Activated T-helper 17 cell treated with anti-CD3 and anti-CD28 coated beads, Interleukin-2, amount 50 U/mL, for 72 hours (primary cell): Measurements from ENCODE around the gene PYCR2. TPM values are rescaled to one million over a fixed set of nuclear protein-coding genes. Genes with fewer than 3 reads are reported as not detected.
"Not testable (repeated sequence)": the region's sequence is repeated elsewhere in the genome, so short reads cannot be mapped to it uniquely, and the experiment has no call there.

ENCODE experiments used
- ATAC-seq: fragments of 150-1000 bp; cut with Tn5 transposase; replicated peaks from 2 replicates; pipeline ENCODE4 v1.10.0; 2021; ENCODE audit warnings: mild to moderate bottlenecking, moderate library complexity
- H3K27ac Mint-ChIP-seq: one replicate; pipeline ENCODE4 v1.8.0; 2022; ENCODE audit warnings: mixed read lengths
- H3K27me3 Mint-ChIP-seq: one replicate; pipeline ENCODE4 v1.8.0; 2022; ENCODE audit warnings: mixed read lengths
- H3K36me3 Mint-ChIP-seq: one replicate; pipeline ENCODE4 v1.8.0; 2022; ENCODE audit warnings: low read depth, mild to moderate bottlenecking, mixed read lengths
- H3K4me1 Mint-ChIP-seq: one replicate; pipeline ENCODE4 v1.8.0; 2022; ENCODE audit warnings: mixed read lengths
- H3K4me3 Mint-ChIP-seq: one replicate; pipeline ENCODE4 v1.8.0; 2022; ENCODE audit warnings: mild to moderate bottlenecking, mixed read lengths
- H3K9me3 Mint-ChIP-seq: one replicate; pipeline ENCODE4 v1.8.0; 2022; ENCODE audit warnings: mixed read lengths
- total RNA-seq, 2 donors: library from RNA; stranded (reverse); gene quantifications; one replicate each; pipeline ENCODE4 v1.2.3, GENCODE V29; 2022

PYCR2 gene
- 100 to 1,000 TPM in 1 of 2 donors, 10 to 100 TPM in 1; 63.2 to 105 TPM for total RNA-seq

DNA sequence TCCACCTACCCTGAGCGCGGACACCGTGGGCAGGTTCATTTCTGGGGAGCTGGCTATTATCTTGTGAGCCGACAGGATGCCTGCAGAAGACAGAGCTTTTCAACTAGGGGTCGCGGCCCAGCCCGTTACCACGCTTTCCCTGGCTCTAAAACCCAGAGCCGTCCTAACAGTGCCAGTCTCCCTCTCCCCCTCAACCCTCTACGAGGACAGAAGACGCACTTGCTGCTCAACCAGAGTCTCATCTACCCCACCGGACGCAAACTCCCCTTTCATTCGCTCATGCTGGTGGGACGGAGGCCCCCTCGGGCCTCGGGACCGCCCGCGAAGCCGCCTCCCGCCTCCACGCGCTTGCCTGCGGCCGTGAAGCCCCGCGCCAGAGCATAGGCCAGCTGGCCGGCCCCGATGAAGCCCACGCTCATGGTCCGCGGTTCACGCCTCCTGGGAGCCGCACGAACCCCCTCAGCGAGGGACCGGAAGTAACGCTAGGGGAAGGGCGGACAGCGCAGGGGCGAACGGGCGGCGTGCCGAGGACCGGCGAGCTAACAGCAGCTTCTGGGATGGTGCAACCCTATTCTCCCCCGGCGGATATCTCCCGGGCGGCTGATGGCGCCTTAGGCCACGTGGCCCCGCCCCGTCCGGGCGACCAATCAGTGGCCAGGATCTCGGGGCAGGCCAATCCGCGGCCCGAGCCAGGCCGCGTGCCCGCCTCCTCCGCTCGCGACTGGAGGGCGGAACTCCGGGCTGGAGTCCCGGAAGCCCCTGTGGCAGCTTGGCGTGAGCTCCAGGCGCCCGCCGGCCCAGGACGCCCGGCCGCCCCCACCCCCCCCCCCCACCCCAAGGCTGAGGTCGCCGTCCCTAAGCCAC, at the start of gene PYCR2:
Gene PYCR2 (minus strand): TSS at position 559 of the 864 bp plus-strand sequence. CDS start 140 bp downstream, at position 419.
- peak; percentile 99 for ATAC-seq
- peaks cover 39% of the 10 kb centered on the region for H3K36me3 Mint-ChIP-seq
- H3K9me3 Mint-ChIP-seq, result no peaks in the 10 kb centered on the region
- H3K4me3 Mint-ChIP-seq, result peak within 1 kb of the TSS; percentile 89
- peak within 1 kb of the TSS; percentile 89 for H3K27ac Mint-ChIP-seq
- H3K4me1 Mint-ChIP-seq, result peaks cover 13% of the 10 kb centered on the region
- no peaks in the 10 kb centered on the region for H3K27me3 Mint-ChIP-seq

DNA sequence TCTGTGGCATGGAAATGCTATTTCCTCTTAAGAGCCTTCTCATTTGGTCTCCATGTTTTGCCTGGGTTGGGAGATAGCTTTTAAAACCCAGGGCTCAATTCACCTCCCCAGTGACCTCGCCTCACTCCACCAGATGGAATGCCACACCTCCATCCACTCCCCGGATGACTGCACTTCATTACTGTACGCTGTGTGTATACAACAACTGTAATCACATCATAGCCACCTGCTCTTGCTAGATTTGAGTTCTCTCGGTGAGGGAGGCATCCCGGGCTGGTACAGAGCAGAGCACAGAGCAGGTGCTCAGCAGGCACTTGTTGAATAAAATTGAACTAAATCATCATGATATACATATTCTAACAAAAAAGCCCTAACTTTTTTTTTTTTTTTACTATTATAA, 49.1 kb upstream of the PYCR2 start:
- Mint-ChIP-seq H3K27ac (no peak overlapping the region), H3K4me3 (no peak overlapping the region), H3K27me3 (no peaks in the 10 kb centered on the region), H3K4me1 (no peaks in the 10 kb centered on the region), H3K9me3 (no peaks in the 10 kb centered on the region), H3K36me3 (peaks cover 1% of the 10 kb centered on the region)
- ATAC-seq, result no peak

DNA sequence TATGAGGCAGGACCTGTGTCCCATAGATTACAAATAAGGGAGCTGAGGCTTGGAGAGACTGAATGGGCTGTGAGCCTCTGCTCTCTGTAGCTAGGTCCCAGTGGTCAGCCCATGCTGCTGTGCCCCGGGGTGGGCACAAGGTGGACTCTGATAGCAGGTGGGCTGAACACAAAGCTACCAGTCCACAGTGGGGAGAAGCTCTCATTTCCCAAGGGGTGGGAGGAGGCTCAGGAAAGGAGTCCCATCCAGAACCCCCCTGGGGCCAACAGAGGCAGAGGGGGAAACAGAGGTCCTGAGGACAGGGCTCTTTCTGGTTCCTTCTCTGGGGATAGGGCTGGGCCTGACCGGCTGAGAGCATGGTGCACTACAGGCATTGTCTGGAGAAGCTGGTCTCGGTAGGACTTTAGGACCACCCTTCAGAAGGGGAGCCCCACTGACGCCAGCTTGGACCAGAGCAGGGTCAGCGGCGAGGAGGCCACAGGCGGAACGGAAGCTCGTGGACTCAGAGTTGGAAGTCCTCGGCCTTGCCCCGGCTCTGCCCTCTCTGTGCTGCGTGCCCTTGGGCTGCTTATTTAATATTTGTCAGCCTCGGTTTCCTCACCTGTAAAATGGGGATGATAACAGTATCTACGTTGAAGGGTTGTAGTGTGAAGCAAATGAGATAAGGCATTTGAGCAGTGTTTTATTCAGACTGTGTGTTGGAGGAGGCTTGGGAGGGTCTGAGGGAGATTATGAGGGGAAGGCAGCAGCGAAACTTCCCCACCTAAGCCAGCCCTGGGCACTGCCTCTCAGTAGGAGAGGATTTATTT, 48.5 kb upstream of the PYCR2 start:
- Mint-ChIP-seq H3K27me3 (no peaks in the 10 kb centered on the region), H3K36me3 (no peaks in the 10 kb centered on the region), H3K27ac (no peak overlapping the region), H3K4me1 (no peaks in the 10 kb centered on the region), H3K4me3 (no peak overlapping the region), H3K9me3 (no peaks in the 10 kb centered on the region)
- ATAC-seq, result no peak

GRCh38 chr1:225970592-225971157, 46.6 kb upstream of the PYCR2 start:
- H3K4me1 Mint-ChIP-seq, H3K36me3 Mint-ChIP-seq, H3K27me3 Mint-ChIP-seq, H3K9me3 Mint-ChIP-seq, H3K4me3 Mint-ChIP-seq, H3K27ac Mint-ChIP-seq, ATAC-seq: not testable (repeated sequence)

DNA sequence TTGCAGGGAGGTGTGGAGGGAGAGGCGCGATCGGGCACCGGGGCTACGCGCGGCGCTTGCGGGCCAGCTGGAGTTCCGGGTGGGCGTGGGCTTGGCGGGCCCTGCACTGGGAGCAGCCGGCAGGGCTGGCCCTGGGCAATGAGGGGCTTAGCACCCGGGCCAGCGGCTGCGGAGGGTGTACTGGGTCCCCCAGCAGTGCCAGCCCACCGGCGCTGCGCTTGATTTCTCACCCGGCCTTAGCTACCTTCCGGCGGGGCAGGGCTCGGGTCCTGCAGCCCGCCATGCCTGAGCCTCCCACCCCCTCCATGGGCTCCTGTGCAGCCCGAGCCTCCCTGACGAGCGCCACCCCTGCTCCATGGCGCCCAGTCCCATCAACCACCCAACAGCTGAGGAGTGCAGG, 45.7 kb upstream of the PYCR2 start:
- not testable (repeated sequence) for ATAC-seq, H3K9me3 Mint-ChIP-seq, H3K4me3 Mint-ChIP-seq, H3K36me3 Mint-ChIP-seq, H3K4me1 Mint-ChIP-seq, H3K27me3 Mint-ChIP-seq, H3K27ac Mint-ChIP-seq

DNA sequence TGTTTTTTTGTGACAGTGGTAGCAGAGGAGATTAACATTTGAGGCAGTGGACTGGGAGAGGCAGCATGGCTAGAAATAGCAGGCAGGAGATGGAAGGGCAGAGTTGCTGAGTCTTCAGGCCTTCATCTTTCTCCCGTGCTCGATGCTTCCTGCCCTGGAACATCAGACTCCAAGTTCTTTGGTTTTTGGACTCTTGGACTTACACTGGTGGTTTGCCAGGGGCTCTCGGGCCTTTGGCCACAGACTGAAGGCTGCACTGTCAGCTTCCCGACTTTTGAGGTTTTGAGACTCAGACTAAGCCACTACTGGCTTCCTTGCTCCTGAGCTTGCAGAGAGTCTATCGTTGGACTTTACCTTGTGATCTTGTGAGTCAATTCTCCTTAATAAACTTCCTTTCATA, 41.2 kb upstream of the PYCR2 start:
- Mint-ChIP-seq H3K27me3 (no peaks in the 10 kb centered on the region), H3K9me3 (no peaks in the 10 kb centered on the region), H3K27ac (no peak overlapping the region), H3K36me3 (no peaks in the 10 kb centered on the region), H3K4me3 (no peak overlapping the region), H3K4me1 (no peaks in the 10 kb centered on the region)
- ATAC-seq, result no peak

GRCh38 chr1:225963735-225964530, 39.9 kb upstream of the PYCR2 start:
- H3K27ac Mint-ChIP-seq, result no peak overlapping the region
- H3K27me3 Mint-ChIP-seq, result no peaks in the 10 kb centered on the region
- H3K4me3 Mint-ChIP-seq, result no peak overlapping the region
- H3K36me3 Mint-ChIP-seq, result no peaks in the 10 kb centered on the region
- H3K9me3 Mint-ChIP-seq, result no peaks in the 10 kb centered on the region
- H3K4me1 Mint-ChIP-seq, result no peaks in the 10 kb centered on the region
- ATAC-seq, result no peak

- Mint-ChIP-seq H3K9me3 (no peaks in the 10 kb centered on the region), H3K4me3 (no peak overlapping the region), H3K27ac (no peak overlapping the region), H3K36me3 (no peaks in the 10 kb centered on the region), H3K27me3 (no peaks in the 10 kb centered on the region), H3K4me1 (no peaks in the 10 kb centered on the region)
- peak; percentile 83 for ATAC-seq
Measured at GRCh38 chr1:225962440-225962975, 38.5 kb upstream of the PYCR2 start.

DNA sequence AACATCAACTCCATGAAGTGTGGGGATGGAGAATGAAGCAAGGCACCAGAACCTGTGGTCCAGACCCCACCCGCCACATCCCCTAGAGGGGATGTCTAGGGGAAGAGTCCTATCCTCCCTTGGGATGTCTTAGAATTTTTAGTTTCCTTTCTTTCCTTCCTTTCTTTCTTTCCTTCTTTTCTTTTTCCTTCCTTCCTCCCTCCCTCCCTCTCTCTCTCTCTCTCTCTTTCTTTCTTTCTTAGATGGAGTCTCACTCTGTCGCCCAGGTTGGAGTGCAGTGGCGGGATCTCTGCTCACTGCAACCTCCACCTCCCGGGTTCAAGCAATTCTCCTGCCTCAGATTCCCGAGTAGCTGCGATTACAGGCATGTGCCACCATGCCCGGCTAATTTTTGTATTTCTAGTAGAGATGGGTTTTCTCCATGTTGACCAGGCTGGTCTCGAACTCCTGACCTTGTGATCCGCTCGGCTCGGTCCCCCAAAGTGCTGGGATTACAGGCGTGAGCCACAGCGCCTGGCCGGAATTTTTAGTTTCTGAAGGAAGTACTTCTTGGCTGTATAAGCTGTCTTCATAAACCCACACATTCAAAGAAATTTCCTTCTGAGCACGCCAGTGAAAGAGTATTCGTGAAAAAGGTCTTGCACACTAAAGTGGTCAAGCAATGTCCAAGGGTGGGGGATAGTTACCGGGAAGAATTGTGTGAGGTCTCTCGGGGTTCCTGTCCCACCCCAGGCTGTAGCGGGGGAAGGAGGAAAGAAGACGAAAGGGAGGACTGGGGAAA, 37.8 kb upstream of the PYCR2 start:
- Mint-ChIP-seq H3K36me3 (no peaks in the 10 kb centered on the region), H3K27ac (no peak overlapping the region), H3K4me1 (no peaks in the 10 kb centered on the region), H3K27me3 (no peaks in the 10 kb centered on the region), H3K4me3 (no peak overlapping the region), H3K9me3 (no peaks in the 10 kb centered on the region)
- no peak for ATAC-seq

DNA sequence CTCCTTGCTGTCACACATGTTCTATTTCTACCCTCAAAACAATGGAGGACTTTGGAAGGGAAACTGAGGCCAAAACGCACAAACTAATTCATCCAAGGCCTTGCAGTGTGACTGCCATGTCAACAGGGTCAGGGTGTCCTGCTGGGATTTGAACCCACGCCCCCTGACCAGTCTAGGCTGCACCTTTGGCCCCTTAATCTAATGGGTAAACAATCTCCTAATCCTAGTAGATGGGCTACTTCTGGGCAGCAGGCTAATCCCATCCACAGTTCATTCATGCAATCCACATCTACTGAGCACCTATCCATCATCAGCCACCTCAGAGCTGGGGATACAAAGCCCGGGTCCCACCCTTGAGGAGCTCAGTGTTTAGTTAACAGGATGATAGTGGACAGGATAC, 34.0 kb upstream of the PYCR2 start:
- Mint-ChIP-seq H3K4me3 (no peak overlapping the region), H3K27ac (no peak overlapping the region)
- no peak for ATAC-seq

DNA sequence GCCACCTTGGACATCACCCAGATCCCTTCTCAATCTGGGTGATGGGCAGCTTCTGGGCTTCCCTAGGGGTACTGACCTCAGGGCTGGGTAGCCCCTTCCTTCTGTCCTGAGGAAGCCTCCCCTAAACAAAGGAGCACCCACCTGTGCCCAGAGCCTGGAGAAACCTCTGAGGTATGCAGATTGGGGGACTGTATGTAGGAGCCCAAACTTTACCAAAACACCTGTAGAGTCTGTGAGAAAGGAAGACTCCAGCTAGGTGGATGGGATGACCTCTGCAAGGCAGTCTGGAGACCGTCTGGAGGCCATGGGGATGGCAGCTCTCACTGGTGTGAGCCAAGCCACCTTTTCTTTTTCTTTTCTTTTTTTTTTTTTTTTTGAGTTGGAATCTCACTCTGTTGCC, 30.7 kb upstream of the PYCR2 start:
- H3K4me1 Mint-ChIP-seq, result no peaks in the 10 kb centered on the region
- no peaks in the 10 kb centered on the region for H3K9me3 Mint-ChIP-seq
- H3K27ac Mint-ChIP-seq, result no peak overlapping the region
- no peak for ATAC-seq
- no peak overlapping the region for H3K4me3 Mint-ChIP-seq
- peaks cover 12% of the 10 kb centered on the region for H3K27me3 Mint-ChIP-seq
- H3K36me3 Mint-ChIP-seq, result no peaks in the 10 kb centered on the region

More for the DNA sequence above, 34.0 kb upstream of the PYCR2 start:
- H3K27me3 Mint-ChIP-seq, result peaks cover 4% of the 10 kb centered on the region
- no peaks in the 10 kb centered on the region for H3K36me3 Mint-ChIP-seq
- H3K9me3 Mint-ChIP-seq, result no peaks in the 10 kb centered on the region
- H3K4me1 Mint-ChIP-seq, result no peaks in the 10 kb centered on the region

DNA sequence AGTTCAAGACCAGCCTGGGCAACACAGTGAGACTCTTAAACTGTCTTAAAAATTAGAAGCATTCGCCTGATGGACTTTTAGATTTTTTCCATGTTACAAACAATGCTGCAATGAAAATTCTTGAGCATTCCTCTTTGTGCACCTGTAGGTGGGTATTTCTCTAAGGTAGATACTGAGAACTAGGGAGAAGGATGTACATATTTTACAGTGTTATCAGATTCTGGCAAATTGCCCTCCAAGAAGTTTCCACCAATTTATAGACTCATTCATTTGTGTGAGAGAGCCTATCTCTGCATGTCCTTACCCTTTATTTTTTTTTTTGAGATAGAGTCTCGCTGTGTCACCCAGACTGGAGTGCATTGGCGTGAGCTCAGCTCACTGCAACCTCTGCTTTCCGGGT, 29.3 kb upstream of the PYCR2 start:
- Mint-ChIP-seq H3K27ac (no peak overlapping the region), H3K4me1 (no peaks in the 10 kb centered on the region), H3K4me3 (no peak overlapping the region), H3K36me3 (no peaks in the 10 kb centered on the region), H3K9me3 (no peaks in the 10 kb centered on the region), H3K27me3 (peaks cover 15% of the 10 kb centered on the region)
- no peak for ATAC-seq

GRCh38 chr1:225950905-225951497, 27.0 kb upstream of the PYCR2 start:
- Mint-ChIP-seq H3K27ac (no peak overlapping the region), H3K27me3 (peaks cover 22% of the 10 kb centered on the region), H3K4me1 (no peaks in the 10 kb centered on the region), H3K9me3 (no peaks in the 10 kb centered on the region), H3K4me3 (no peak overlapping the region), H3K36me3 (no peaks in the 10 kb centered on the region)
- ATAC-seq, result no peak
